HG02852 (cell line): Measurements from ENCODE around the gene SLC49A3.
A peak's percentile ranks its signal among the peaks of the same experiment; 100 is the strongest.

Experiments used
- ATAC-seq: cut with Tn5 transposase; IDR thresholded peaks from one replicate; pipeline ENCODE4 v1.9.1; 2021; ENCODE audit warnings: mild to moderate bottlenecking, moderate library complexity; ENCODE audit not compliant: unreplicated experiment

Gene SLC49A3

DNA sequence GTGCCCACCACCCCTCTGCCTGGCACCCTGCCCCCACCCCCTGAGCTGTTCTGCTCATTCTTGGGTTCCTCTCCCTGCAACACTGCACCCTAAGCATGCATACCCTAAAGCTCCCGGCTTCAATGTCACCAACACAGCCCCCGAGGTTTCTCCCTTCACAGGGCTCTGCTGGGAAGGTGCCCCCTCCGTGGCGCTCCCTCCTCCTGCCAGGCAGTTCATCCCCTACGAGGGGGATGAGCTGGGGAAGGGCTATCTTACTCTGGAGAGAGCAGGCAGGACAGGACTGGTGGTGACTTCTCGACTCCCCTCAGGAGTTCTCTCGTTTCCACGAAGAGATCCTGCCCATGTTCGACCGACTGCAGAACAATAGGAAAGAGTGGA is 21.4 kb downstream of the SLC49A3 start:
- ATAC-seq: no peak

DNA sequence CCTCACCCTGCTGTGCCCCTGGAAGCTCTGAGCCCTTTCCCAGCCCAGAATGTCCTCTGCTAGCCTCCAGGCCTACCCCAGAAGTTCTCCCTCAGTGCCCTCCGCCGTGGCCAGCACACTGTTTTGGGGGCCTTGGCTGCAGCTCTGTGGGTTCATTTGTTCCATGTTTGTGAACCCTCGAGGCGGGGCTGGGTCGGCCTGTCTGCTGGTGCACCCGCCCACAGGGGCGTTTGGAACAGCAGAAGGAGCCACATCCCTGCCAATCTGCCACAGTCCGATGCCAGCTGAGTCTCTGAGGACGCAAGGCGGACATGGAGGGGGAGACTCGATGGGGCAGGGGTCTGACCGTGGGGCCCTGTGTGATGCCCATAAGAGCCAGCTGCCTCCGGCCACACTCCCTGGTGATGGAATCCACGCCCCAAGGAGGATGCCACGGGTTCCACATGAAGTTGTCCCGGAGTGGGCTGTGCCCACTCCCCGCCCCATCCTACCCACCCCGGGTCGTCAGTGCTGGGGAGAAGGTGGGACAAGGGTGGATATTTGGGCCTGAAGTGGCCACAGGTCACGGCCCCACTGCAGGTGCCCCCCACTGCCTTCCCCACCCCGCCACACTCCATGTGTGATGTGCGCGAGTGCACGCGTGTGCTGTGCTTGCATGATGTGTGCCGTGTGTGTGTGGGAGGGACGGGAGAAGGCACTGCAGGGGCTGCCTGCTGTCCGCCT is 22.0 kb downstream of the SLC49A3 start:
- no peak for ATAC-seq

DNA sequence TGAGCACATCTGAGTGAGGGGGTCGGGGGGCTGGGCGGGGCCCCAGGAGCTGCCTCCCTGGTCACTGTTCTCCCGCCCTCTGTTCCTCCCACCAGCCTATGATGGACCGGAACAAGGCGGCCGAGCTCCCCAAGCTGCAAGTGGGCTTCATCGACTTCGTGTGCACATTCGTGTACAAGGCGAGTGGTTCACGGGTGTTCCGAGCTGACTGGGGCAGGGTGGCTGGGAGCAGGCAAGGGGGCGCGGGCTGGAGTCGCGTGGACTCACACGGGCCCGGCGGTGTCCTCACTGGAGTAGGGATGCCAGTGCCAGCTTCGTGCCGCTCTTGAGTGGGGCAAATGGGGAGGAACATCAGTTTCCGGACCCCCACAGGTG is 22.5 kb downstream of the SLC49A3 start:
- no peak for ATAC-seq

DNA sequence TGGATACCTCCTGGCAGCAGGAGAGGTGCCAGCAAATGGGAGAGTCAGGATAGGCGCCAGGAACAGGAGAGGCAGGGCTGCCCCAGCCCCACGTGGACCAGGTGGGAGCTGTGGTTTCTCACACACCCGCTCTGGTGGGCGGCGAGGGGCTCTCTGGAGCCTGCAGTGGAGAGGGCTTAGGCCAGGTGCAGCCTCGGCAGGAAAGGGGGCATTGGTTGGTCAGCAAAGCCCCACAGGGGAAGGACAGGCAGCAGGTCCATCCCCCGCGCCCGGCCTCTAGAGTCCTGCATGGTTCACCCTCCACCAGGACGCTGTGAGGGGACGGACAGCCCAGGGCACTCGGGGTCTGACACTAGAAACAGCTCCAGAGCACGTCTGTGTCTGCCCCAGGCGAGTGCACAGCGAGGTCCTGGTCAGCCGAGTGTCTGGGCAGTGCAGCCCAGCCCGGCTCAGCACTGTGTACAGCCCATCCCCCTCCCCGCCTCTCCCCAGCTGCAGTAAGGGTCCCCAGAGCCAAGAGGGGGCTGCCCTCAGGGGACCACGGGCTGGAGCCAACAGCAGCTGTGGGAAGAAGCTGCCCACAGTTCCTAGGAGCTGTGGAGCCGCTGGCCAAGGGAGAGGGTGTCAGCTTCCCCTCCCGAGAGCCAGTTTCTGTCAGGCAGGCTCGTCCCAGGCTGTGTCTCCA is 23.1 kb downstream of the SLC49A3 start:
- no peak for ATAC-seq

DNA sequence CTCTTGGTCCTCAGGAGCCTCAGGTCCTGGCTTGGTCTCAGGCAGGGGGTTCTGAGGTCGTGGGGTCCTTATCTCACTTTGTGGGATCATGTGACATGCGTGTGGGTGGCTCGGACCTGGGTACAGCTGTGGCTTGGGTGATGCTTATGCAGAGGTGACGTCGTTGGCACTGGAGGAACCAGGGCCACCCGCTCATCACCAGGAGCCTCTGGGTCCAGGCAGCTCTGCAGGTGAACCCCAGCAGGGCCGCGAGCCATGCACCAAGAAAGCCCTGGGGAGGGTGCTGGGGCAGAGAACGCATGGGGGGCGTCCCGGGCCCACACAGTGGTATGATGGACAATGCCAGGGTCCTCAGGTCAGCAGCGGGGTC is 23.6 kb downstream of the SLC49A3 start:
- ATAC-seq: no peak

DNA sequence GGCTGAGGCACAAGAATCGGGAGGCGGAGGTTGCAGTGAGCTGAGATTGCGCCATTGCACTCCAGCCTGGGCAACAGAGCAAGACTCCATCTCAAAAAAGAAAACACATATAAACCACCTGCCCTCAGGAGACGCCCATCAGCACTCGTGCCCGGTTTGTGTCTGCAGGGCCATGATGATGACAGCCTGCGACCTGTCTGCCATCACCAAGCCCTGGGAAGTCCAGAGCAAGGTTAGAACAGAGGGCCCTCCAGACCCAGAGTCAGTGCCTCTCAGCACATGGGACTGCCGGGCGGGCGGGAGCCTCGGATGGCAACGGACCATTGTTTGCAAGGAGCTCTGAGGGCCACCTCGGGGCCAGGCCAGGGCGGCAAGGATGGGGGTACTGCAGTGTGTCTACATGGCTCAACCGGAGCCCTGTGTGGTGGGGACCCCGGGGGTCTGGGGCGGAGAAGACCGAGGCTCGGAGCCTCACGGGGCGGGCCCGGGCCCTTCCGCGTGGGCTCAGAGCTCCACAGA is 24.2 kb downstream of the SLC49A3 start:
- ATAC-seq: no peak

DNA sequence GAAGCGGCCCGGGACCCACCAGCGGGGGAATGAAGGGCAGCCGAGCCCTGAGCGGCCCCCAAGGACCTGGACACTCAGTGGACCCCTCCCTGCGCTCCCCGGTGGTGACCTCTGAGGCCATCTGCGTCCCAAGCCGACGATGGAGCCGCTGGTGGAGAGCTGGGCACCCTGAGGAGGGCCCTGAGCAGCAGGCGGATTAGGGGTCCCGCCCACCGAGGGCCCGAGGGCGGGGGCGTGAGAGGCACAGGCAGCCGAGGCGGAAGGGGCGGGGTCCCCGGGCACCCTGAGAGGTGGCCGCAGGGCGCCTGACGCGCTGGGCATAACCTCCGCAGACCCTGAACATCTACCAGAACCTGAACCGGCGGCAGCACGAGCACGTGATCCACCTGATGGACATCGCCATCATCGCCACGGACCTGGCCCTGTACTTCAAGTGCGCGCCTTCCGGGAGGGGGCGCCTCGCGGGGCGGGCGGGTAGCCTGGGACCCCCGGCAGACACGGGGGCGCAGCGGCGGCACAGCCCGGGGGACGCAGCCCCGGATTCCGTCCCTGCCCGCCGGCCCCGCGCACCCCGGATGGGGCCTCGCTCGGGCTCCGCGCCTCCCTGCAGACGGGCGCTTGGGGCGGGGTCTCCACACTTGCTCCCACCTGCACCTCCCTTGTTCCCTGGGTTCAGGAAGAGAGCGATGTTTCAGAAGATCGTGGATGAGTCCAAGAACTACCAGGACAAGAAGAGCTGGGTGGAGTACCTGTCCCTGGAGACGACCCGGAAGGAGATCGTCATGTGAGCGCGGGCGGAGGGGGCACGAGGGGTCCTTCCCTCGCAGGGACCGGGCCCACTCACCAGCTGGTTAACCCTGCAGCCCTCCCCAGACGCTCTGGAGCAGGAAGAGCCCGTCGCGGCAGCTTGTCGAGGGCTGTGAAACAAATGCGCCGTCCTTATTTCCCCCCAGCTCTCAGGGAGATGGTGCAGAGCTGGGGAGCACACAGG is 25.2 kb downstream of the SLC49A3 start:
- peak; percentile 54 for ATAC-seq

DNA sequence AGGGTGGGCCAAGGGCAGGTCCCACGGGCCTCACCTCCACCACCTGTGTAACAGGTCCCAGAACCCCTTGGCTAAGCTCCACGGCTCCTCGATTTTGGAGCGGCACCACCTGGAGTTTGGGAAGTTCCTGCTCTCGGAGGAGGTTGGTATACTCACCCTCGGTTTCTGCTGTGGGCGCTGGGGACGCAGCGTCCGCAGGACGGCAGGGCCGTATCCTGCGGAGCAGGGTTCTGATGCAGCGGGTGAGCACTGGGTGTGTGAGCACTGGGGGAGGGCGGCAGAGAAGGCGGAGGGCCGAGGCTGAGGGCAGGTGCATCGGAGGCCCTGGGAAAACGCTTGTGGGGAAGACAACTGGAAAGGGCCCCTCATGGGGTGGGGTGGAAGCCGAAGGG is 25.9 kb downstream of the SLC49A3 start:
- ATAC-seq: no peak

DNA sequence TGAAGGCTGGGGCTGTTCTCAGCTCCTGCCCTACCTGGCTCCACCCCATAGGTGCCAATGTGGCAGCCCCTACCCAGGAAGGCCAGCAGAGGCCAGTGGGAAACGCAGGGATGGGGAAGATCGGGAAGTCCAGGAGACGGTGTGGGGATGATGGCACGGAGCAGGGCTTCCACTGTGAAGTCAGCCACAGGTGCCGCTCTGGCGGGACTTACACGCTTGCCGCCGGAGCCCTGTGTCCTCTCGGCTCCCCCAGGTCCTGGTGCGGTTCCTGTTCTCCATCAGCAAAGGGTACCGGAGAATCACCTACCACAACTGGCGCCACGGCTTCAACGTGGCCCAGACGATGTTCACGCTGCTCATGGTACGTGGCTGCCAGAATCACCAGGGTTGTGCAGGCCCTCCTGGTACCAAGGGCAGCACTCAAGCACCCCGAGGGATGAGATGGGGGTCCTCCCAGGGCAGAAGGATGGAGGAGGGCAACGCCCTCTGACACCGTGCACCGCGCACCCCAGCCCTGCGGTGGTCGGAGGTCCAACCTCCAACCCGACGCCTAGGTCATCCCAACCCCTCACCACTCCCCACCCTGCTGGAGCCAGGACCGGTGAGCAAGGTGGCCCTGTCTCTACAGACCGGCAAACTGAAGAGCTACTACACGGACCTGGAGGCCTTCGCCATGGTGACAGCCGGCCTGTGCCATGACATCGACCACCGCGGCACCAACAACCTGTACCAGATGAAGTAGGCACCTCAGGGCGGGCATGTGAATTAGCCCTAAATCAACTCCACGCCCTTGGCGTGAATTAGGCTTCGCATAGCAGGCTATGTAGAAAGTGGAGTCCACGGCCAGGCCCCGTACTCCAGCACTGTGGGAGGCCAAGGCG is 26.8 kb downstream of the SLC49A3 start:
- no peak for ATAC-seq

DNA sequence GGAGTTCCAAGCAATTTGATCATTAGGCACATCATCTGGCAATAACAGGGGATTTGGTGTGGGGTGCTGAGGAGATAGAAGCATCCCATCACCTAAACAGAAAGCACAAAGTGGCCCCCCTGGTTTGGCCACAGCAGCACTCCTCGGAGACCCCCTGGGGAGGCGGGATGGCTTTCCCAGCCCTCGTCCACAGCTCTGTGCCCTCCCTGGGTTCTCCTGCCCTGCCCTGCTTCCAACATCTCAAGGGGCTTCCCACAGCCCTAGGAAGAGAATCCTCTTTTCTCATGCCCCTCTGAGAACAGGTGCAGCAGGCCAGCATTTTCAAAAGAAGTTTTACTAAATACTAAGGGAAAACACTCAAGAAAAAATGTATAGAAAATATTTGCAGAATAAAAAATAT is 27.7 kb downstream of the SLC49A3 start:
- no peak for ATAC-seq

DNA sequence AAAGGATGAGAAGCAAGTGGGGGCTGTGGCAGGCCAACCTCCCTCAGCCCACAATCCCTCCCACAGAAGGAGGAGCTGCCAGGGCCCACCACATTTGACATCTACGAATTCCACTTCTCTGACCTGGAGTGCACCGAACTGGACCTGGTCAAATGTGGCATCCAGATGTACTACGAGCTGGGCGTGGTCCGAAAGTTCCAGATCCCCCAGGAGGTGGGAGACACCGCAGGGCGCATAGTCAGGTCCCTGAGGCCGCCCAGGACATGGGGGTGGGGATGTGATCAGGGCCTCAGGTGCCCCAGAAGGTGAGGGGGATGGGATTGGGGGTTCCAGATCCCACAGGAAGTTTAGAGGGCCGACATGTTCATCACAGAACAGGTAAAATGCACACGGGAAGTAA is 28.6 kb downstream of the SLC49A3 start:
- no peak for ATAC-seq

DNA sequence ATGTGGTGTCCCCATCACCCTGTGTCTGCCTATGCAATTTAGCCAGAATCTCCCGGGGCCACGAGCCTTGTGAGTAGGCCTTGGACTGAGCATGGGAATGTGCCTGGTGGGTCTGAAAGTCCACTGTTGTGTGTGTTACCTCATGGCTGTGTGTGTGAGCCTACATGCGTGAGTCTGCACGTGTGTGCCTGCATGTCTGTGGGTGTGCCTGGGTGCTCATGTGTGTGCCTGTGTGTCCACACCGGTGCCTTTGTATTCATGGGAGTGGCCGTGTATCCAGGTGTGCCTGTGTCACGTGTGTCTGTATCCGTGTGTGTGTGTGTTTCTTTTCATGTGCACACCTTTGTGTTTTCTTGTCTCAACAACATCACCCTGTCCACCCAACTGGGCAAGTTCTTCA is 29.1 kb downstream of the SLC49A3 start:
- ATAC-seq: no peak

DNA sequence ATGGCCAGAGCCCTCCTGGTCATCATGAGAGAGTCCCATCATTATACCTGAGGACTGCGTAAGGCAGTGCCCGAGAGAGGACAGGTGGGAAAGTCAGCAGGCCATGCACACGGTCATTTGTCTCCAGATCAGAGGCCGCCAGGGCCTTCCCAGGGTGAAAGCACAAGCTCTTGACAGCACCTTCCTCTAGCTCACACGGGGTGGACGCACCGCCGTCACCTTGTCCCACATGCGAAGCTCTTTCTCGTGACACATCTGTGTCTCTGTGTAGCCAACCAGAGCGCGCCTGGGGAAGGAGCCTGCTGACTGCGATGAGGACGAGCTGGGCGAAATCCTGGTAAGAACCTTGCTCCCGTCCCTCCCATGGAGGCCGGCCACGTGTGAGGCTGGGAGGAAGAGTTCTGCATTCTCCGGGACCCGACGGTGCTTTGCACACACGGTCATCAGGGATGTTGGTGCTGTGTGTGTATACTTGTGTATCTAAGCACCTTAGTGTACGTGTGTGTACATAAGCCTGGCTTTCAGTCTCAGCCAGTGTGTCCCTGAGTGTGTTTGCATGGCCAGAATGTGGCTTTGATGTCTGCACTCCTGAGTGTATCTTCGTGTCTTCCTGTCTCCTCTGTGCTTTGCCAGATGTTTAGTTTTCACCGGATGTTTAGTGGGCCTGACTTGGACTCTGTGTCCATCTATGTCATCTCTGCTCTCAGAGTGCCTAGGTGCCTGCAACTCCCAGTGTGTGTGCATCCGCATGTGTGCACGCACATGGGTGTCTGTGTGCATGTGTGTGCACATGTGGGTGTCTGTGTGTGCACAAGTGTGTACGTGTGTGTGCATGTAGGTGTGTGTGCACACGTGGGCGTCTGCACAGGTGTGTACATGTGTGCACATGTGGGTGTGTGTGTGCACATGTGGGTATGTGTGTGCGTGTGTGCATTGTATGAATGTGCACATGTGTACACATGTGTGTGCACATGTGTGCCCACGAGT is 30.0 kb downstream of the SLC49A3 start:
- no peak for ATAC-seq

DNA sequence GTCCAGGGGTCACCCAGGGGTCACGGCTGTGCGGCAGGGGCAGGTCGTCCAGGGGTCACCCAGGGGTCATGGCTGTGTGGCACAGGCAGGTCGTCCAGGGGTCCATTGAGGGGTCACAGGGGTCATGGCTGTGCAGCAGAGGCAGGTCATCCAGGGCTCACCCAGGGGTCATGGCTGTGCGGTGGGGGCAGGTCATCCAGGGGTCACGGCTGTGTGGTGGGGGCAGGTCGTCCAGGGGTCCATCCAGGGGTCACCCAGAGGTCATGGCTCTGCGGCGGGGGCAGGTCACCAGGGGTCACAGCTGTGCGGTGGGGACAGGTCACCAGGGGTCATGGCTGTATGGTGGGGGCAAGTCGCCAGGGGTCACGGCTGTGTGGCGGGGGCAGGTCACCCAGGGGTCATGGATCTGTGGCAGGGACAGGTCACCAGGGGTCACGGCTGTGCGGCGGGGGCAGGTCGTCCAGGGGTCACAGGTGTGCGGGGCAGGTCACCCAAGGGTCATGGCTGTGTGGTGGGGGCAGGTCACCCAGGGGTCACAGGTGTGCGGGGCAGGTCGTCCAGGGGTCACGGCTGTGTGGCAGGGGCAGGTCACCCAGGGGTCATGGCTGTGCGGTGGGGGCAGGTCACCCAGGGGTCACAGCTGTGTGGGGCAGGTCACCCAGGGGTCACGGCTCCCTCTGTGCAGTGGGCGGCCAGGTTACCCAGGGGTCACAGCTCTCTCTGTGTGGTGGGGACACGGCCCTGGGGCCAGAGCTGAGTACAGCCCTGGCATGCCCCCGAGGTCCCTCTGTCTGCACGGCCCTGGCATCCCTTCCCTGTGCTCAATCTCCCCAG is 30.9 kb downstream of the SLC49A3 start:
- no peak for ATAC-seq

DNA sequence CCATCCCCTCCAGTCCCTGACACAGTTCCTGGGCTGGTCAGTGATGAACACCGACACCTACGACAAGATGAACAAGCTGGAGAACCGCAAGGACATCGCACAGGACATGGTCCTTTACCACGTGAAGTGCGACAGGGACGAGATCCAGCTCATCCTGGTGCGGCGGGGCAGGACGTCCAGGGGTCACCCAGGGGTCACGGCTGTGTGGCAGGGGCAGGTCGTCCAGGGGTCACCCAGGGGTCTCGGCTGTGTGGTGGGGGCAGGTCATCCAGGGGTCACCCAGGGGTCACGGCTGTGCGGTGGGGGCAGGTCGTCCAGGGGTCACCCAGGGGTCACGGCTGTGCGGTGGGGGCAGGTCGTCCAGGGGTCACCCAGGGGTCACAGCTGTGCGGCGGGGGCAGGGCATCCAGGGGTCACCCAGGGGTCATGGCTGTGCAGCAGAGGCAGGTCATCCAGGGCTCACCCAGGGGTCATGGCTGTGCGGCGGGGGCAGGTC is 31.6 kb downstream of the SLC49A3 start:
- ATAC-seq: no peak

DNA sequence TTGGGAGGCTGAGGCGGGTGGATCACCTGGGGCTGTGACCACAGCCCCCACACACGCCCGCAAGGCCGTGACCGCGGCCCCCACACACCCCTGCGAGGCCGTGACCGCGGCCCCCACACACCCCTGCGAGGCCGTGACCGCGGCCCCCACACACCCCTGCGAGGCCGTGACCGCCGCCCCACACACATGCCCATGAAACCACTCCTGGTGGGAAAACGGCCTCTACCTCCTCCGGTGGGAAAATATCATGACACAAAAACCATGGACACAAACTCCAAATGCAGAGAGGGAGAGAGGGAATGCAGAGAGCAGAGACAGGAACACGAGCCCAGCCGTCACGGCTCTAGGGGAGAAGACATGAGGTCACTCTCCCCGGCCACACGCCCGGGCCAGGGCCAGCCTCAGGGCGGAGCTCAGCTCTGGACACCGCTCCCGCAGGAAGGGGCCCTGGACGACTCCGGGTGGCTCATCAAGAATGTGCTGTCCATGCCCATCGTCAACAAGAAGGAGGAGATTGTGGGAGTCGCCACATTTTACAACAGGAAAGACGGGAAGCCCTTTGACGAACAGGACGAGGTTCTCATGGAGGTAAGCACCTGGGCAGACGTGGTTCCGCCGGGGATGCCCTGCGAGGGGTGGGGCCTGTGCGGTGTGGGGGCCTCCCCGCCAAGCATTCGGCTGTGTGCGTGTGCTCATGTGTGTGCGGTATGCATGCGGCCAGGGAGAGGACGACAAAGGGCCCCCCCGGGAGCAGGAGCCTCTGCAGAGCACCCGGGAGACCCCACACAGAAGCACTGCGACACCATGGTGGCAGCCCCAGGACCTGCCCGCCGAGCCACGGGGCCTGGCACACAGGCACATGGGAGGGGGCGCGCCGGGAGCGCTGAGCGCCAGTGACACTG is 32.3 kb downstream of the SLC49A3 start:
- no peak for ATAC-seq

DNA sequence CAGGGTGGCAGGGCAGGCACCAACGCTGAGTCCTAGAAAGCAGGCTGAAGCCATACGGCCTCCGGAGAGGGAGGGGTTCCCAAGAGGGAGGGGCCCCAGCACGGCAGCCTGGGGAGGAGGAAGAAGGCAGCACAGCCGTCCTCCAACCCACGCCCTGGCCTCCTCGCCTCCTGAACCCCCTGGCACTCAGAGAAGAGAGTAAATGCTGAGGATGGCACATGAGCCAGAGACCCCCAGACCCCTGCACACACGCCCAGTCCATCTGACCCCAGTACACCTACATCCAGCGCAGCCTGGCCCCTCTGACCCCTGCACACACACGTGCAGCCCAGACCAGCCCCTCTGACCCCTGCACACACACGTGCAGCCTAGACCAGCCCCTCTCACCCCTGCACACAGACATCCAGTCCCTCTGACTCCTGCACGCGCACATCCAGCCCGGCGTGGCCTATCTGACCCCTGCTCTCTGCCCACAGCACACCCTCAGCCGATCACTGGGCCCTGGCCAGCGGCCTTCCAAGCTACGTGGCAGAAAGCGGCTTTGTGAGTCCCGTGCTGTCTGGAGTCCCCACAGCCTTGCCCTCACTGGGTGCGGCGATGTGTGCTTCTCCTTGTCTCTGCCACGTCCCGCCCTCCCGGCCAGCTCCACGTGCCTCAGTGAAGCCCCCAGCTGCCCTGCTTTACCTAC is 33.3 kb downstream of the SLC49A3 start:
- ATAC-seq: no peak
